ENCODE measurements around the gene COPG1. TPM values are rescaled to one million over a fixed set of nuclear protein-coding genes. Genes with fewer than 3 reads are reported as not detected.

COPG1 gene
- polyA plus RNA-seq, 3 donors = 59.9 to 94.5 (median 60.2) TPM

GRCh38 chr3:129324855-129325254 is 75.4 kb downstream of the COPG1 start:
- Histone ChIP-seq H3K9ac (ENCODE audit: insufficient read depth, low read length, poor library complexity, severe bottlenecking) (no peak overlapping the region), H3K36me3 (replicated peaks in 1 of 2; ENCODE audit: control insufficient read depth in 1 of 2, insufficient read depth in 2 of 2, low read length in 2 of 2) (no peaks in the 10 kb centered on the region), H3K4me3 (replicated peaks in 1 of 3; ENCODE audit: low read depth in 2 of 3, low read length in 3 of 3) (no peak overlapping the region), H3K4me1 (ENCODE audit: control insufficient read depth in 1 of 2, insufficient read depth in 2 of 2, low read length in 2 of 2) (no peaks in the 10 kb centered on the region), H3K9me3 (replicated peaks in 1 of 2; ENCODE audit: control insufficient read depth in 1 of 2, insufficient read depth in 1 of 2, low read length in 2 of 2) (no peaks in the 10 kb centered on the region), H3K4me2 (replicated peaks; ENCODE audit: extremely low read depth, low read length, poor library complexity, severe bottlenecking) (no peak overlapping the region), H3K27ac (ENCODE audit: low read depth in 1 of 2, low read length in 2 of 2) (no peak overlapping the region), H2AFZ (ENCODE audit: insufficient read depth, low read depth, low read length, poor library complexity, severe bottlenecking) (no peak overlapping the region), H4K20me1 (ENCODE audit: insufficient read depth, low read length) (no peaks in the 10 kb centered on the region), H3K27me3 (ENCODE audit: control insufficient read depth in 2 of 2, insufficient read depth in 2 of 2, low read length in 2 of 2) (no peaks in the 10 kb centered on the region), H3K79me2 (ENCODE audit: insufficient read depth, low read length) (no peaks in the 10 kb centered on the region)
- Mint-ChIP-seq H3K27ac (no peak overlapping the region), H3K4me1 (peaks cover 3% of the 10 kb centered on the region), H3K27me3 (ENCODE audit: low read depth in 3 of 3) (peaks cover 0 to 5% (median 5%) of the 10 kb centered on the region in 3 donors), H3K36me3 (no peaks in the 10 kb centered on the region), H3K4me3 (no peak overlapping the region), H3K9me3 (peaks cover 0 to 3% (median 0%) of the 10 kb centered on the region in 7 donors)
- intact Hi-C loops (cut with micrococcal nuclease) = loop anchor here in 1 of 2 donors (10.0 kb wide), 1 partner anchor 350 kb away; no protein-coding TSS in a partner anchor
- 98% methylated on average over 7 of the region's 12 CpGs for WGBS (ENCODE audit: insufficient coverage)
- no peak for DNase-seq
- TF ChIP-seq, protein P1, sequence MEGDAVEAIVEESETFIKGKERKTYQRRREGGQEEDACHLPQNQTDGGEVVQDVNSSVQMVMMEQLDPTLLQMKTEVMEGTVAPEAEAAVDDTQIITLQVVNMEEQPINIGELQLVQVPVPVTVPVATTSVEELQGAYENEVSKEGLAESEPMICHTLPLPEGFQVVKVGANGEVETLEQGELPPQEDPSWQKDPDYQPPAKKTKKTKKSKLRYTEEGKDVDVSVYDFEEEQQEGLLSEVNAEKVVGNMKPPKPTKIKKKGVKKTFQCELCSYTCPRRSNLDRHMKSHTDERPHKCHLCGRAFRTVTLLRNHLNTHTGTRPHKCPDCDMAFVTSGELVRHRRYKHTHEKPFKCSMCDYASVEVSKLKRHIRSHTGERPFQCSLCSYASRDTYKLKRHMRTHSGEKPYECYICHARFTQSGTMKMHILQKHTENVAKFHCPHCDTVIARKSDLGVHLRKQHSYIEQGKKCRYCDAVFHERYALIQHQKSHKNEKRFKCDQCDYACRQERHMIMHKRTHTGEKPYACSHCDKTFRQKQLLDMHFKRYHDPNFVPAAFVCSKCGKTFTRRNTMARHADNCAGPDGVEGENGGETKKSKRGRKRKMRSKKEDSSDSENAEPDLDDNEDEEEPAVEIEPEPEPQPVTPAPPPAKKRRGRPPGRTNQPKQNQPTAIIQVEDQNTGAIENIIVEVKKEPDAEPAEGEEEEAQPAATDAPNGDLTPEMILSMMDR (IDR thresholded peaks at IDR 0.05) = no peak

GRCh38 chr3:129325383-129325782 is 76.0 kb downstream of the COPG1 start:
- no peaks in the 10 kb centered on the region for H3K36me3 Mint-ChIP-seq
- Histone ChIP-seq H4K20me1 (ENCODE audit: insufficient read depth, low read length) (no peaks in the 10 kb centered on the region), H3K79me2 (ENCODE audit: insufficient read depth, low read length) (no peaks in the 10 kb centered on the region), H3K9me3 (replicated peaks in 1 of 2; ENCODE audit: control insufficient read depth in 1 of 2, insufficient read depth in 1 of 2, low read length in 2 of 2) (no peaks in the 10 kb centered on the region), H3K36me3 (replicated peaks in 1 of 2; ENCODE audit: control insufficient read depth in 1 of 2, insufficient read depth in 2 of 2, low read length in 2 of 2) (no peaks in the 10 kb centered on the region), H2AFZ (ENCODE audit: insufficient read depth, low read depth, low read length, poor library complexity, severe bottlenecking) (no peak overlapping the region), H3K4me1 (ENCODE audit: control insufficient read depth in 1 of 2, insufficient read depth in 2 of 2, low read length in 2 of 2) (no peaks in the 10 kb centered on the region), H3K27me3 (ENCODE audit: control insufficient read depth in 2 of 2, insufficient read depth in 2 of 2, low read length in 2 of 2) (no peaks in the 10 kb centered on the region), H3K27ac (ENCODE audit: low read depth in 1 of 2, low read length in 2 of 2) (no peak overlapping the region), H3K4me2 (replicated peaks; ENCODE audit: extremely low read depth, low read length, poor library complexity, severe bottlenecking) (no peak overlapping the region), H3K4me3 (replicated peaks in 1 of 3; ENCODE audit: low read depth in 2 of 3, low read length in 3 of 3) (no peak overlapping the region), H3K9ac (ENCODE audit: insufficient read depth, low read length, poor library complexity, severe bottlenecking) (no peak overlapping the region)
- H3K4me3 Mint-ChIP-seq = no peak overlapping the region
- DNase-seq = no peak
- H3K4me1 Mint-ChIP-seq = peaks cover 6% of the 10 kb centered on the region
- no CpG with 5 or more reads among the region's 3 CpGs for WGBS (ENCODE audit: insufficient coverage)
- intact Hi-C loops (cut with micrococcal nuclease) = loop anchor here in 1 of 2 donors (10.0 kb wide), 1 partner anchor 351 kb away; no protein-coding TSS in a partner anchor
- TF ChIP-seq, protein P1 (IDR thresholded peaks at IDR 0.05) = no peak
- H3K9me3 Mint-ChIP-seq = peaks cover 0 to 3% (median 0%) of the 10 kb centered on the region in 7 donors
- peaks cover 0 to 7% (median 5%) of the 10 kb centered on the region in 3 donors for H3K27me3 Mint-ChIP-seq (ENCODE audit: low read depth in 3 of 3)
- peak overlapping the region in 1 of 7 donors; percentile 33 for H3K27ac Mint-ChIP-seq
